ENCODE results near the gene HBM. TPM values are rescaled to one million over a fixed set of nuclear protein-coding genes. Genes with fewer than 3 reads are reported as not detected.
"Not testable (repeated sequence)": the region's sequence is repeated elsewhere in the genome, so short reads cannot be mapped to it uniquely, and the experiment has no call there.

The HBM gene
- polyA plus RNA-seq, 1 donor: 1.8 TPM

GRCh38 chr16:181565-182021 is 15.8 kb downstream of the HBM start:
- DNase-seq: no peak

GRCh38 chr16:183005-183404 is 17.2 kb downstream of the HBM start:
- DNase-seq: no peak

GRCh38 chr16:185213-185612 is 19.4 kb downstream of the HBM start:
- no peak for DNase-seq

- DNase-seq: no peak
Measured at GRCh38 chr16:185691-186090, 19.9 kb downstream of the HBM start.

GRCh38 chr16:187330-187729 is 21.6 kb downstream of the HBM start:
- DNase-seq: no peak

- DNase-seq: no peak
Measured at GRCh38 chr16:188674-189073, 22.9 kb downstream of the HBM start.

- DNase-seq: no peak
Measured at GRCh38 chr16:189604-190186, 23.9 kb downstream of the HBM start.

GRCh38 chr16:191831-192230 is 26.1 kb downstream of the HBM start:
- no peak for DNase-seq

- DNase-seq: no peak
Measured at GRCh38 chr16:192686-193085, 26.9 kb downstream of the HBM start.

GRCh38 chr16:193441-193840 is 27.7 kb downstream of the HBM start:
- no peak for DNase-seq

- no peak for DNase-seq
Measured at GRCh38 chr16:194516-194915, 28.7 kb downstream of the HBM start.

GRCh38 chr16:200388-200787 is 34.6 kb downstream of the HBM start:
- no peak for DNase-seq

GRCh38 chr16:203246-203645 is 37.5 kb downstream of the HBM start:
- DNase-seq: no peak

- not testable (repeated sequence) for DNase-seq
Measured at GRCh38 chr16:204046-204445, 38.3 kb downstream of the HBM start.

GRCh38 chr16:209359-209758 is 43.6 kb downstream of the HBM start:
- DNase-seq: not testable (repeated sequence)

- DNase-seq: not testable (repeated sequence)
Measured at GRCh38 chr16:211631-212180, 45.9 kb downstream of the HBM start.

- no peak for DNase-seq
Measured at GRCh38 chr16:212999-213398, 47.2 kb downstream of the HBM start.

Other genes starting within 250 kb of the HBM start
- gene POLR3K, start 112.4 kb upstream of the HBM start, polyA plus RNA-seq (ENCODE audit: insufficient read length): 14.3 TPM
- 40.6 TPM for gene SNRNP25, start 112.2 kb upstream of the HBM start, polyA plus RNA-seq (ENCODE audit: insufficient read length)
- gene RHBDF1, start 93.3 kb upstream of the HBM start, polyA plus RNA-seq (ENCODE audit: insufficient read length): 26.3 TPM
- gene MPG, start 87.8 kb upstream of the HBM start, polyA plus RNA-seq (ENCODE audit: insufficient read length): 14.2 TPM
- 33.5 TPM for gene NPRL3, start 27.3 kb upstream of the HBM start, polyA plus RNA-seq (ENCODE audit: insufficient read length)
- gene HBZ, start 13.3 kb upstream of the HBM start, polyA plus RNA-seq (ENCODE audit: insufficient read length): 0.30 TPM
- gene HBA2, start 6.9 kb downstream of the HBM start, polyA plus RNA-seq (ENCODE audit: insufficient read length): 570 TPM
- 394 TPM for gene HBA1, start 10.7 kb downstream of the HBM start, polyA plus RNA-seq (ENCODE audit: insufficient read length)
- gene HBQ1, start 14.5 kb downstream of the HBM start, polyA plus RNA-seq (ENCODE audit: insufficient read length): not detected
- 168 TPM for gene LUC7L, start 63.5 kb downstream of the HBM start, polyA plus RNA-seq (ENCODE audit: insufficient read length)
- gene FAM234A, start 68.8 kb downstream of the HBM start, polyA plus RNA-seq (ENCODE audit: insufficient read length): 74.8 TPM
- 1.4 TPM for gene RGS11, start 110.0 kb downstream of the HBM start, polyA plus RNA-seq (ENCODE audit: insufficient read length)
- gene ARHGDIG, start 114.6 kb downstream of the HBM start, polyA plus RNA-seq (ENCODE audit: insufficient read length): 3.6 TPM
- 2.4 TPM for gene PDIA2, start 117.2 kb downstream of the HBM start, polyA plus RNA-seq (ENCODE audit: insufficient read length)
- gene AXIN1, start 186.7 kb downstream of the HBM start, polyA plus RNA-seq (ENCODE audit: insufficient read length): 14.7 TPM
- gene MRPL28, start 204.6 kb downstream of the HBM start, polyA plus RNA-seq (ENCODE audit: insufficient read length): 52.8 TPM
- 56.1 TPM for gene PGAP6, start 216.0 kb downstream of the HBM start, polyA plus RNA-seq (ENCODE audit: insufficient read length)
- 106 TPM for gene NME4, start 231.2 kb downstream of the HBM start, polyA plus RNA-seq (ENCODE audit: insufficient read length)
- gene DECR2, start 235.9 kb downstream of the HBM start, polyA plus RNA-seq (ENCODE audit: insufficient read length): 20.1 TPM